ENCODE data around the gene MIAT.

The MIAT gene

DNA sequence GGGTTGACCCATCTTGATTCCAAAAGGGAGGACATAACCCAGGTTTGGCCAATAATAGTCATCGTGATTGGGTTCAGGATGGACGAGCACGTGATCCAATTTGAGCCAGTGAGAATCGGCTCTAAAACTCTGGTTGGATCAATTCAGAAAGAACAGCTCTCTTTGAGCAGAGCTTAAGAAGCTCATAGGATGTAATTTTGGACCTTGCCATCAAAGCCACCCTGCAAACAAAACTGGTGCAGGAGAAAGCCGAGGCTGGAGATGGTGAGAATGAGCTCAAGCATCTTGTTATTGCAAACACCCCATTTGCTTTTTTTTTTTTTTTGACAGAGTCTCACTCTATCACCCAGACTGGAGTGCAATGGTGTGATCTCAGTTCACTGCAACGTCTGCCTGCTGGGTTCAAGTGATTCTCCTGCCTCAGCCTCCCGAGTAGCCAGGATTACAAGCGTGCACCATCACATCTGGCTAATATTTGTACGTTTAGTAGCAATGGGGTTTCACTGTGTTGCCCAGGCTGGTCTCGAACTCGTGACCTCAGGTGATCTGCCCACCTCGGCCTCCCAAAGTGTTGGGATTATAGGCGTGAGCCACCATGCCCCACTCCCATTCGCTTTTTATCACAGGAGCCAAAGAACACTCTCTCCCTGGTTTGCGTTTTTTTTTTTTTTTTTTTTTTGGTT, 13.8 kb upstream of the MIAT start:
- DNase-seq (ENCODE audit: low spot score), result no peak
- TF ChIP-seq, protein P1, sequence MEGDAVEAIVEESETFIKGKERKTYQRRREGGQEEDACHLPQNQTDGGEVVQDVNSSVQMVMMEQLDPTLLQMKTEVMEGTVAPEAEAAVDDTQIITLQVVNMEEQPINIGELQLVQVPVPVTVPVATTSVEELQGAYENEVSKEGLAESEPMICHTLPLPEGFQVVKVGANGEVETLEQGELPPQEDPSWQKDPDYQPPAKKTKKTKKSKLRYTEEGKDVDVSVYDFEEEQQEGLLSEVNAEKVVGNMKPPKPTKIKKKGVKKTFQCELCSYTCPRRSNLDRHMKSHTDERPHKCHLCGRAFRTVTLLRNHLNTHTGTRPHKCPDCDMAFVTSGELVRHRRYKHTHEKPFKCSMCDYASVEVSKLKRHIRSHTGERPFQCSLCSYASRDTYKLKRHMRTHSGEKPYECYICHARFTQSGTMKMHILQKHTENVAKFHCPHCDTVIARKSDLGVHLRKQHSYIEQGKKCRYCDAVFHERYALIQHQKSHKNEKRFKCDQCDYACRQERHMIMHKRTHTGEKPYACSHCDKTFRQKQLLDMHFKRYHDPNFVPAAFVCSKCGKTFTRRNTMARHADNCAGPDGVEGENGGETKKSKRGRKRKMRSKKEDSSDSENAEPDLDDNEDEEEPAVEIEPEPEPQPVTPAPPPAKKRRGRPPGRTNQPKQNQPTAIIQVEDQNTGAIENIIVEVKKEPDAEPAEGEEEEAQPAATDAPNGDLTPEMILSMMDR (IDR thresholded peaks at IDR 0.05; ENCODE audit: borderline replicate concordance, control extremely low read depth, extremely low read depth, insufficient read depth, missing control alignments), result no peak
- in situ Hi-C loops (cut with MboI; ENCODE audit: low sequenced_read_pairs, unreplicated experiment), result no loop called here

- TF ChIP-seq, protein P1 (IDR thresholded peaks at IDR 0.05; ENCODE audit: borderline replicate concordance, control extremely low read depth, extremely low read depth, insufficient read depth, missing control alignments), result no peak
- no peak for DNase-seq (ENCODE audit: low spot score)
- in situ Hi-C loops (cut with MboI; ENCODE audit: low sequenced_read_pairs, unreplicated experiment), result no loop called here
These were observed 11.2 kb upstream of the MIAT start for GRCh38 chr22:26646158-26646557.

- TF ChIP-seq, protein P1 (IDR thresholded peaks at IDR 0.05; ENCODE audit: borderline replicate concordance, control extremely low read depth, extremely low read depth, insufficient read depth, missing control alignments), result no peak
- in situ Hi-C loops (cut with MboI; ENCODE audit: low sequenced_read_pairs, unreplicated experiment), result no loop called here
- DNase-seq (ENCODE audit: low spot score), result no peak
These were observed 9.3 kb upstream of the MIAT start for GRCh38 chr22:26648011-26648497.

DNA sequence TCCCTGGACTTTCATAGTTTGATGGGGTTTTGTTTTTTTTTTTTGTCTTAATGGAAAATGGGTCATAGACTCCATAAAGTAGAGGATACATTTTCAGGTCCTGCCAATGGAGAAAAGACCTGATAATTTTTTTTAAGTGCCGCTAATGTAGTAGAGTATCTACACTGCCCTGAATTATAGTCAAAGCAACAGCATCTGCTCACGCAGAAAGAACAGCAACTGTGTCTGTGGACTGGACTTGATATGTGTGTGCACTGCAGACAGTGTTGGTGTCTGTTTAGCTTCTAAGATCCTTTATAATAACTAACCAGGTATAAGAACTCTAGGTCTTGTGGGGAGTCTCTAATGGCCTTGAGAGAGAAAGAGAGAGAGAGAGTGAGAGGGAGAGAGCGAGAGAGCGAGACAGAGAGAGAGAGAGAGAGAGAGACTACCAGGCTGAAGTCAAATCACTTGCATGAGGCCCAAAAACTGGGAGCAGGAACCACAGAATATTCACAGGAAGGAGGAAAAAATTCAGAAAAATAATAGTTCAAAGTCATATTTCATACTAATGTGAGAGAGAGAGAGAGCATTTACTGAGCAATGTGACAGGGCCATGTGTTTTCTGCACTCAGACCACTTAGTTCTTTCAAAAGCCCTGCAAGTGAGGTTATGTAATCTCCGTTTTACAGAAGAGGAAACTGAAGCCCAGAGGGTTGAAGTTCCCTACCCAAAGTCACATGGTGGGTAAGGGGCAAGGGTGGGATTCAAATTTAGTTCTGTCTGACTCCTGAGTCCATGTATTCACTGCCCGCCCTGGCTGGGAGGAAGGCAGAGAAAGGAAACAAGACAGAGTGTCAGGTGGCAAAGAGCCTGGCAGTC, 8.6 kb upstream of the MIAT start:
- in situ Hi-C loops (cut with MboI; ENCODE audit: low sequenced_read_pairs, unreplicated experiment), result no loop called here
- no peak for DNase-seq (ENCODE audit: low spot score)
- TF ChIP-seq, protein P1 (IDR thresholded peaks at IDR 0.05; ENCODE audit: borderline replicate concordance, control extremely low read depth, extremely low read depth, insufficient read depth, missing control alignments), result no peak

- in situ Hi-C loops (cut with MboI; ENCODE audit: low sequenced_read_pairs, unreplicated experiment), result no loop called here
- no peak for DNase-seq (ENCODE audit: low spot score)
- TF ChIP-seq, protein P1 (IDR thresholded peaks at IDR 0.05; ENCODE audit: borderline replicate concordance, control extremely low read depth, extremely low read depth, insufficient read depth, missing control alignments), result no peak
These were observed 6.5 kb upstream of the MIAT start for GRCh38 chr22:26650722-26651421.

- in situ Hi-C loops (cut with MboI; ENCODE audit: low sequenced_read_pairs, unreplicated experiment), result no loop called here
- TF ChIP-seq, protein P1 (IDR thresholded peaks at IDR 0.05; ENCODE audit: borderline replicate concordance, control extremely low read depth, extremely low read depth, insufficient read depth, missing control alignments), result no peak
- DNase-seq (ENCODE audit: low spot score), result no peak
These were observed 5.6 kb upstream of the MIAT start for GRCh38 chr22:26651815-26652214.

Data from GM13976 (cell line).